Thyroid gland (tissue), 4 donors: ENCODE results near the gene MANF.

Source experiments
- POLR2A ChIP-seq, 2 donors: fragments of 450-650 bp; IDR thresholded peaks; one replicate each; pipeline ENCODE4 v1.6.1; 2017; ENCODE audit warnings: antibody characterized with exemption in 2 of 2, mild to moderate bottlenecking in 2 of 2, moderate library complexity in 1 of 2
- TF ChIP-seq, protein P1 (sequence below), 6 experiments: fragments of 200-600 bp in 3 of 6; fragments of 450-650 bp in 3 of 6; sonication (generic) in 3 of 6; IDR thresholded peaks; one replicate each; pipeline ENCODE4 v1.5.1; 2016 to 2019; ENCODE audit warnings: antibody characterized with exemption in 6 of 6, mild to moderate bottlenecking in 2 of 6, inconsistent platforms in 1 of 6, moderate library complexity in 1 of 6

DNA sequence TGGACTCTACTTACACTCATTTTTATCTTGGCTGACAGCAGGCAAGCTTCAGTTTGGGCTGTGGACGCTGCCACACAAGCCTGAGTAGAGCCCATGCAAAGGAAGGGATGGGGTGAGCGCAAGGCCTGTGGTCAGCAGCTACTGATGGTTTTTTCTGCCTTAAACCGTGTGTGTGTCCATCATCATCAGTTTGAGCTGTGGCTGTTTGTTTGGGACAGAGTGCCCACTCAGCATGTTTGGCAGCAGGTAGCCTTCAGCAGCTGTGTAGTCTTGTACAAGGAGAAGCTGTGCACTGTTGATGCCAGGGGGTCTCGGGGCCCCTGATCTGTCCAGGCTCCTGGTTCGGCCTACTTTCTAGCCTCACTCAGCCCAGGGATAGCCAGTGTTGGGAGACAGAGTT is 9.4 kb downstream of the MANF start:
- TF ChIP-seq, protein P1, sequence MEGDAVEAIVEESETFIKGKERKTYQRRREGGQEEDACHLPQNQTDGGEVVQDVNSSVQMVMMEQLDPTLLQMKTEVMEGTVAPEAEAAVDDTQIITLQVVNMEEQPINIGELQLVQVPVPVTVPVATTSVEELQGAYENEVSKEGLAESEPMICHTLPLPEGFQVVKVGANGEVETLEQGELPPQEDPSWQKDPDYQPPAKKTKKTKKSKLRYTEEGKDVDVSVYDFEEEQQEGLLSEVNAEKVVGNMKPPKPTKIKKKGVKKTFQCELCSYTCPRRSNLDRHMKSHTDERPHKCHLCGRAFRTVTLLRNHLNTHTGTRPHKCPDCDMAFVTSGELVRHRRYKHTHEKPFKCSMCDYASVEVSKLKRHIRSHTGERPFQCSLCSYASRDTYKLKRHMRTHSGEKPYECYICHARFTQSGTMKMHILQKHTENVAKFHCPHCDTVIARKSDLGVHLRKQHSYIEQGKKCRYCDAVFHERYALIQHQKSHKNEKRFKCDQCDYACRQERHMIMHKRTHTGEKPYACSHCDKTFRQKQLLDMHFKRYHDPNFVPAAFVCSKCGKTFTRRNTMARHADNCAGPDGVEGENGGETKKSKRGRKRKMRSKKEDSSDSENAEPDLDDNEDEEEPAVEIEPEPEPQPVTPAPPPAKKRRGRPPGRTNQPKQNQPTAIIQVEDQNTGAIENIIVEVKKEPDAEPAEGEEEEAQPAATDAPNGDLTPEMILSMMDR (IDR thresholded peaks at IDR 0.05), result no peak
- no peak for TF ChIP-seq POLR2A (IDR thresholded peaks at IDR 0.05)
